Epithelial cell of esophagus (primary cell): ENCODE data around the gene GLIS1.

ENCODE experiments used
- DNase-seq: peaks from one replicate; pipeline ENCODE4 v3.0.0; 2010; ENCODE audit warnings: low read depth
- H3K4me3 ChIP-seq: 2 replicates; pipeline ENCODE4 v1.5.1; 2011; ENCODE audit warnings: mild to moderate bottlenecking, low read length, control low read depth
- TF ChIP-seq, protein P1 (sequence below): IDR thresholded peaks from 2 replicates; pipeline ENCODE4 v1.5.1; 2011; ENCODE audit warnings: low read depth, mild to moderate bottlenecking, low read length, control low read depth, inconsistent platforms; ENCODE audit not compliant: insufficient read depth; ENCODE audit errors: missing control alignments

GLIS1 gene

GRCh38 chr1:53672785-53673184, 66.2 kb downstream of the GLIS1 start:
- no peak for DNase-seq
- TF ChIP-seq, protein P1, sequence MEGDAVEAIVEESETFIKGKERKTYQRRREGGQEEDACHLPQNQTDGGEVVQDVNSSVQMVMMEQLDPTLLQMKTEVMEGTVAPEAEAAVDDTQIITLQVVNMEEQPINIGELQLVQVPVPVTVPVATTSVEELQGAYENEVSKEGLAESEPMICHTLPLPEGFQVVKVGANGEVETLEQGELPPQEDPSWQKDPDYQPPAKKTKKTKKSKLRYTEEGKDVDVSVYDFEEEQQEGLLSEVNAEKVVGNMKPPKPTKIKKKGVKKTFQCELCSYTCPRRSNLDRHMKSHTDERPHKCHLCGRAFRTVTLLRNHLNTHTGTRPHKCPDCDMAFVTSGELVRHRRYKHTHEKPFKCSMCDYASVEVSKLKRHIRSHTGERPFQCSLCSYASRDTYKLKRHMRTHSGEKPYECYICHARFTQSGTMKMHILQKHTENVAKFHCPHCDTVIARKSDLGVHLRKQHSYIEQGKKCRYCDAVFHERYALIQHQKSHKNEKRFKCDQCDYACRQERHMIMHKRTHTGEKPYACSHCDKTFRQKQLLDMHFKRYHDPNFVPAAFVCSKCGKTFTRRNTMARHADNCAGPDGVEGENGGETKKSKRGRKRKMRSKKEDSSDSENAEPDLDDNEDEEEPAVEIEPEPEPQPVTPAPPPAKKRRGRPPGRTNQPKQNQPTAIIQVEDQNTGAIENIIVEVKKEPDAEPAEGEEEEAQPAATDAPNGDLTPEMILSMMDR: no peak

GRCh38 chr1:53672243-53672642, 66.7 kb downstream of the GLIS1 start:
- H3K4me3 ChIP-seq: no peak overlapping the region
- TF ChIP-seq, protein P1: no peak

More at GRCh38 chr1:53672785-53673184, 66.2 kb downstream of the GLIS1 start:
- H3K4me3 ChIP-seq: no peak overlapping the region

DNA sequence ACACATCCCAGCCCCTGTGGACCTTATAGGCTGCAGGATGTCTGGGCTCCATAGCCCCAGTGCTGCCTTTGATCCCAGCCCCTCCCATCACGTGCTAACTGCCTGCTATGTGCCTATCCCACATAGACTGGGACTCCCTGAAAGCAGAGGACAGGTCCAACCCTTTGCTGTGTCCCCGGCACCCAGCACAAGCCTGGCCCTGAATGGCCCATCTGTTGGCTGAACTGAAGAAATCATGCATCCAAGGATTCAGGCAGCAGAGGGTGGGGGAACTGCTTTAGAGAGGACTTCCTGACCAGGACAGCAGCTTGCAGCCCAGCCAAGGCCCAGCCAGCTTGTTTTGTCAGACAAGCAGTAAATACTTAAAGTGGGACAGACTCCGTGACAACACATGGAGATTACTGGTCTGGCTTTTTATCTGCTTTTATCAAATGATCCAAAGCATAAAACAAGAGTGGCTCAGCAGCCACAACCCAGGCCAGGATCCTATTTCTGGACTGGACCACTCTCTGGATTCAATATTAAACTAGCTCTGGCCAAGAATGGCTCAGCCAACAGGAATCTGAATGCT, 69.3 kb downstream of the GLIS1 start:
- TF ChIP-seq, protein P1: no peak
- H3K4me3 ChIP-seq: no peak overlapping the region
- DNase-seq: no peak

More at GRCh38 chr1:53672243-53672642, 66.7 kb downstream of the GLIS1 start:
- DNase-seq: no peak

- H3K4me3 ChIP-seq: no peak overlapping the region
- TF ChIP-seq, protein P1: no peak
- DNase-seq: no peak
Measured at GRCh38 chr1:53666566-53666965, 72.4 kb downstream of the GLIS1 start.

DNA sequence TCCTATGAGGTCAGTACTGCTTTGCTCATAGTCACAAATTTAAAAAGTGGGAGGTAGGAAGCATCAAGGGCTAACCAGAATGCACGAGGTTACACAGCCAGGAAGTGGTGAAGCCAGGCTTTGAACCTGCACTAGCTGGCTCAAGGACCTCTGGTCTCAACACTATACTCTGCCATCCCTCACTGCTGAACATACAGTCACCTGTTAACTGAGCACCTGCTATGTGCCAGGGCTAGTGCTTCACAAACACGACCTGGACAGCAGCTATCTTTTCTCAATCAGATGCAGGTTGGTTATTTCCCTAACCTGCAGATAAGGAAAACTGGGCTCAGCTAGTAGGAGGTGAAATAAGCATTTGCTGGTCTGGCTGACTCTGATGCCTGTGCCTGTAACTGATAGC, 73.0 kb downstream of the GLIS1 start:
- H3K4me3 ChIP-seq: no peak overlapping the region
- TF ChIP-seq, protein P1: no peak
- DNase-seq: no peak

DNA sequence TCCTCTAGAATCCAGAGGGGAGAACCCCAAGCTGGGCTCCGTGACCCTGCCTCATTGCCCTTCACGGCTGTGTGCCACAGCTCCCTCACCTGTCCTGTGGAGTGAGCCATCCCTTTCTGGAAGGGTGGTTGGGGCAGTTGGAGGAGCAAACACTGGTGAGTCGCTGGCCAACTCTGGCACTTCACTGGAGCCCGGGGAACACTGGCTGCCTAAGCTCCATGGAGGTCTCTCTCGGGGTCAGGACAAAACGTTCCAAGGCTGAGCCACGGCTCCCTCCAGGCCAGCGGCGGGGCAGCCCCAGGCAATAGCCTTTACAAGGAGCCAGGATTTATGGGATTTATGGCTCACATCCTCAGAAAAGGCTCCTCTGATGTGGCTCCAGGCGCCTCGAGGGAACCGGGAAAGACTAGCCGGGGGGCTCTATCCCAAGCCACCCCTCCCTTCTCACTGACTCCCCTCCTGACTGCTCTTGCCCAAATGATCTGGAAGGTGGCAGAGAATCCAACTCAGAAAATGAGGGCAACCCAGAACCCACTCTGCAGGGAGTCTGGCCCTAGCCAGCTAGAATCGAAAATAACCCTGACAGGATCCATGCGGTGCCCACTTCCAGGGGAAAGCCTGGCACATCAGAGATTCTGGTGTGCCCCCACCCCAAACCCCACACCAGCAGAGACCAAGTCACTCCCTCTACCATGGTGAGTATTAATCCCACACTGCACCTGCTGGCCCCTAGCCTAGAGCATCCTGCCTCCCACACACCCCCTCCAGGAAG, 75.2 kb downstream of the GLIS1 start:
- no peak for DNase-seq
- TF ChIP-seq, protein P1: no peak
- no peak overlapping the region for H3K4me3 ChIP-seq
